ENCODE data around the gene MICAL3. TPM values are rescaled to one million over a fixed set of nuclear protein-coding genes. Genes with fewer than 3 reads are reported as not detected.
A peak's percentile ranks its signal among the peaks of the same experiment; 100 is the strongest.

The MICAL3 gene
- total and polyA plus RNA-seq, 5 experiments from 2014 or later, result 0.90 to 27.3 (median 1.3) TPM

DNA sequence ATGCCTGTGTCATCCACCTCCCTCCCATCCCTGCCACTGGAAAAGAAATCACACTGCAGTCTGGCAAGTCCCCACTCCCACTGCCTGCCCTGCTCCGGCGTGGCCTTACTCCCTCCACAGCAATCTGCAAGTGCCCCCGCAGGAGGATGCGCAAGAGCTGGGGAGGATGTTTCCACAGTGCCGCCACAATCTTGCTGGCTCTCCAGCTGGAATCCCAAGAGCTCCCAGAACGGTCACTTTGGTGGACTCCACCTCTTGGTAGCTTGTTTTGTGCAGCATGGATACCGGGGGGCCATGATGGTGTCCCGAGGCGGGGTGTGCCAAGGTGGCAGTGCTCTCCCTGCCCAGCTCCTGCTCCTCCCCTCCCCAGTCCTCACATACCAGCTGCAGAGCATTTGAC lies 76.3 kb downstream of the MICAL3 start:
- H3K27ac Mint-ChIP-seq, result peak overlapping the region in 1 of 10 donors; percentile 51
- no peak for ATAC-seq
- H3K4me1 Mint-ChIP-seq, result peaks cover 12 to 41% (median 21%) of the 10 kb centered on the region in 4 donors

DNA sequence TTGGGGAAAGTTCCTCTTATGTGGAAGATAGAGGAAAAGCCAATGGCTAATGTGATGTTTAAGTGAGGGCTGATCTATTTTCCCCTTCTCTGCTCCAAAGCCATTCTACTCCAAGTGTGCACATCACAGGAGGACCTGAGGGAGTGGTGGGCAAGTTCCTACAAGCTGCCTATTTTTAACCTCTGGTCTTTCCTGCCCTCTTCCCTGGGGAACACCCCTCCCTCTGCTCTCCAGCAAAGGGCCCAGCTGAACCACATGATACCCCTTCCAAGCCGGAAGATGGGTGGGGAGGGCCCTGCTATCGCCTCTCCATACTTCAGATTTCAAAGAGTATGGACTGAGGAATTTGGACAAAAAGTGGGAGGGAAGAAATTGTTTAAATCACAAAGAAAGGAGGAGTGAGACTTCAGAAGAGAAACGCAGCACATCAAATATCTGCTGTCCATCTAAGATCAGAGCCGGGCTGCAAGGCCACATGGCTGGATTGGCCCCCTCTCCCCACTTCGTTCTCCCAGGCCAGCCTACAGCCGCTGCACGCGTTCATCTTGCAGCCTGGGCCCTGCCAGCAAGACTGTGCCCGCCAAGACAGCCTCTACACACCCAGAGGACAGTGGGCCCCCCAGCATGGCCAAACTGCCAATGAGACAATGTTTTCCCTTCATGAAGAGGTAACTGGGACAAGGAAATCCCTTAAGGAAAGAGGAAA lies 77.5 kb downstream of the MICAL3 start:
- ATAC-seq (no peak), DNase-seq (no peak)
- Mint-ChIP-seq H3K4me1 (peaks cover 6 to 44% (median 22%) of the 10 kb centered on the region in 4 donors), H3K9me3 (no peaks in the 10 kb centered on the region), H3K4me3 (no peak overlapping the region), H3K36me3 (peaks cover 0 to 4% (median 0%) of the 10 kb centered on the region in 3 donors), H3K27ac (peak overlapping the region in 1 of 10 donors; percentile 43), H3K27me3 (no peaks in the 10 kb centered on the region)
- POLR2A ChIA-PET, result no interaction called here

More for the DNA sequence above, 76.3 kb downstream of the MICAL3 start:
- Mint-ChIP-seq H3K9me3 (no peaks in the 10 kb centered on the region), H3K4me3 (no peak overlapping the region), H3K27me3 (no peaks in the 10 kb centered on the region), H3K36me3 (peaks cover 0 to 4% (median 0%) of the 10 kb centered on the region in 3 donors)
- POLR2A ChIA-PET, result no interaction called here
- no peak for DNase-seq

GRCh38 chr22:17945888-17946648 lies 78.3 kb downstream of the MICAL3 start:
- POLR2A ChIA-PET, result no interaction called here
- Mint-ChIP-seq H3K4me1 (peaks cover 8 to 45% (median 22%) of the 10 kb centered on the region in 4 donors), H3K27me3 (no peaks in the 10 kb centered on the region), H3K36me3 (peaks cover 0 to 4% (median 2%) of the 10 kb centered on the region in 3 donors), H3K4me3 (no peak overlapping the region), H3K9me3 (no peaks in the 10 kb centered on the region), H3K27ac (peak overlapping the region in 1 of 10 donors; percentile 36)
- ATAC-seq, result no peak
- DNase-seq, result no peak

DNA sequence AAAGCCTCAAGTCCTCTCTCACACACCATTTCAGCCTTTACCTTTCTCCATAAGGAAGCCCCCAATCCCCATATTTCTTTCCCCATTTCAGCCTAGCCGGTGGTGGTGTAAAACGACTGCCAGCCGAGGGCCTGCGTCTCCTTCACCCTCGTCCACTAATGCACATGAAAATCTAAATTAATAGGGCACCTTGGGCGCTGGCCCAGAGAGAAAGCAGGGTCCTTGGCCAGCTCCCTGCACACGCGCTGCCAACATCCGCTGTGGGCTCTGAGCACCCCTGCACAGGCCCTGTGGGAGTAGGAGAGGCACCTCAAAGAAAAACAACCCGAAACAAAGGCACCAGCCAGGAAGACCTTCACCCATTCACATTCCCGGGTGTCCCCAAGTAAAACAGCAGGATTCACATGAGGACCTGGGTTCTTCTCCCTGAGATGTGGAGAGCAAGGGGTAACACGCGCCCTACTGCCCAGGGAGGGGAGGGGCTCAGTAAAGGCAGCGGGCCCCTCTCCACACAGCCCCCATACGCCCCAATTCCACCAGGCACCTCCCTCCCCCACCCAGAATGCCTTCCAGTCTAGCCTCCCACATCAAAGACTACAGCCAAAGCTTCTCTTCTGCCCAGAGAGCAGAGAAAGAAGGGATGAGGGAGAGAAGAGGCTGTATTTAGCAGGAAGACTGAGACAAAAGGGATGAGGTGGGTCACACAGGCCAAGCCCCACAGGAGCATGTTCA lies 79.0 kb downstream of the MICAL3 start:
- Mint-ChIP-seq H3K27me3 (no peaks in the 10 kb centered on the region), H3K9me3 (no peaks in the 10 kb centered on the region), H3K36me3 (peaks cover 0 to 4% (median 2%) of the 10 kb centered on the region in 3 donors), H3K27ac (peak overlapping the region in 1 of 10 donors; percentile 29), H3K4me3 (no peak overlapping the region), H3K4me1 (peaks cover 12 to 47% (median 21%) of the 10 kb centered on the region in 4 donors)
- ATAC-seq (no peak), DNase-seq (no peak)
- POLR2A ChIA-PET, result no interaction called here

- Mint-ChIP-seq H3K27ac (peak overlapping the region in 1 of 10 donors; percentile 60), H3K27me3 (no peaks in the 10 kb centered on the region), H3K36me3 (peaks cover 0 to 2% (median 0%) of the 10 kb centered on the region in 3 donors), H3K4me1 (peaks cover 12 to 52% (median 22%) of the 10 kb centered on the region in 4 donors), H3K4me3 (no peak overlapping the region), H3K9me3 (no peaks in the 10 kb centered on the region)
- ATAC-seq (no peak), DNase-seq (no peak)
- POLR2A ChIA-PET, result no interaction called here
These were observed 80.1 kb downstream of the MICAL3 start for GRCh38 chr22:17944256-17944655.

DNA sequence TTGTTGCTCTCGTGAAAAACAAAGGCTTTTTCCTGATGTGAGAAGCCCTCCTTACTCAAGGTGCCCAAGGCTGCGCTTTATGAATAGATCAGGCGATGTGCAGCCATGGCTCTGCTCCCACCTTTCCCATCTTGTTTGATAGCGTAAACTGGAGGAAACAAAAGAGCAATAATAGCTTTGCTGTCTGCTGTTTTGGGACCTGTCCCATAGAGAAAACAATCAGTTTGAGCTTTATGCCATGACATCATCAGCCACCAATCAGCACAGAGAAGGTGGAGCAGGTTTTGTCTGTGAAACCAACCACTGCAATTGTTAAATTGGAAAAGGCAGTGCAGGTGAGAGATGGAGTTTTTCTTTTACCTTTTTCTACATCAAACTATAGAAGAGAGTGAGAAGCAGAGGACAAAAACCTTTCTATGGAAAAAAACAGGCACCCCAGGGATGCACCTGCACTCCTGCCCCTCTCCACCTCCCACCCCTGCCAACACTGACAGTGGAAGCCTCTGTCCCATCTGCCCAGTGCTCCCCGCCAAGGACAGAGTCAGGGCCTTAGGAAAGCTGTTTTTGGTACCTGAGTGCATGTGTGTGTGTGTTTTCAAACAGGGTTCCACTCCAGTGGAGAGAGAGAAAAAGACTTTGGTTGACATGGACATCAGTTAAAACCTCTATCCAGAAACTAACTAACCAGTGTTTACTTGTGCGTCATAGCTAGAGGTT lies 80.7 kb downstream of the MICAL3 start:
- H3K4me1 Mint-ChIP-seq, result peaks cover 12 to 54% (median 22%) of the 10 kb centered on the region in 4 donors
- ATAC-seq, result no peak
- H3K36me3 Mint-ChIP-seq, result peaks cover 0 to 2% (median 0%) of the 10 kb centered on the region in 3 donors
- H3K9me3 Mint-ChIP-seq, result no peaks in the 10 kb centered on the region
- POLR2A ChIA-PET, result interaction anchor here (0.5 kb wide), 1 partner anchor 53 kb away, joined by 3 read pairs; no protein-coding TSS in a partner anchor
- peak overlapping the region in 1 of 10 donors; percentile 32 for H3K27ac Mint-ChIP-seq
- H3K4me3 Mint-ChIP-seq, result no peak overlapping the region
- no peak for DNase-seq
- H3K27me3 Mint-ChIP-seq, result no peaks in the 10 kb centered on the region

DNA sequence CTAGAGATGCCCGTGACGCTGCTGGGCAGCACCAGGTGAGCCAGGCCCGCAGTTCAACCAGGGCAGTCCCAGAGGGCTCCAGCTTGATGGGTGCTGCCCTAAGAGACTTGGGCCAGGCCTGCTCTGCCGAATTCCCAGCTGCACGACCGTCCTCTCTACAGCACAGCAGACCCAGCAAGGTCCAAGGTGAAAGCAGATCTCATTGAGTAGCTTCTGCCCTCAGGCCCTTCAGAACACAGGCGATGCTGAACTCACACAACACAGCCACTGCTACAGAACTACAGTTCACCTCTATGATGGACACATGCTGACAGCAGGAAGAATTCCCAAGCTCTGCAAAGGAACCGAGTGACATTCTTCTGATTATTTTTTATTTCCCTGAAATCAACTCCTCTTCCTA lies 81.6 kb downstream of the MICAL3 start:
- H3K4me3 Mint-ChIP-seq, result no peak overlapping the region
- ATAC-seq (no peak), DNase-seq (no peak)
- H3K4me1 Mint-ChIP-seq, result peaks cover 12 to 60% (median 20%) of the 10 kb centered on the region in 4 donors
- no peaks in the 10 kb centered on the region for H3K9me3 Mint-ChIP-seq
- POLR2A ChIA-PET, result interaction anchor here (0.5 kb wide), 1 partner anchor 54 kb away, joined by 3 read pairs; no protein-coding TSS in a partner anchor
- H3K27me3 Mint-ChIP-seq, result no peaks in the 10 kb centered on the region
- peaks cover 0 to 2% (median 0%) of the 10 kb centered on the region in 3 donors for H3K36me3 Mint-ChIP-seq
- no peak overlapping the region for H3K27ac Mint-ChIP-seq

- ATAC-seq (no peak), DNase-seq (no peak)
- H3K9me3 Mint-ChIP-seq, result no peaks in the 10 kb centered on the region
- no peak overlapping the region for H3K4me3 Mint-ChIP-seq
- H3K4me1 Mint-ChIP-seq, result peaks cover 12 to 51% (median 18%) of the 10 kb centered on the region in 4 donors
- peaks cover 0 to 5% (median 0%) of the 10 kb centered on the region in 3 donors for H3K36me3 Mint-ChIP-seq
- H3K27me3 Mint-ChIP-seq, result no peaks in the 10 kb centered on the region
- POLR2A ChIA-PET, result no interaction called here
- H3K27ac Mint-ChIP-seq, result no peak overlapping the region
These were observed 82.6 kb downstream of the MICAL3 start for GRCh38 chr22:17941471-17942406.

DNA sequence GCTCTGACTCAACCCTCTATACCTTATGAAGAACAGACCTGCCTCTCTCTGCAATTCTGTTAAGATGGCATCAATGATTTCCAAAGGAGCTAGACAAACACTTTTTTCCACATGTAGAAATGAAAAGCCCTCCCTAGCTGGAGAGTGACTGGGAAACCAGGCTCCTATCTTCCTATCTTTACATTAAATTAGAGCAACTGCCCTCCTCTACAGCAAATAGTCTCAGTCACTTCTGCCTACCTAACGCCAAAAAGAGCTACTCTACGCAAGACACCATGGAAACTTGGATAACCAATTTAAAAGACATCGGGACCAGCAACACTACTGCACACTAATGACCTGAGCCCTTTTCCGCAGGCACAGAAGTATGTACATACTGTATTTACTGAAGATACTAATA lies 84.8 kb downstream of the MICAL3 start:
- POLR2A ChIA-PET, result no interaction called here
- ATAC-seq, result no peak
- no peak for DNase-seq
- H3K27me3 Mint-ChIP-seq, result peaks cover 0 to 2% (median 0%) of the 10 kb centered on the region in 5 donors
- H3K9me3 Mint-ChIP-seq, result no peaks in the 10 kb centered on the region
- H3K4me3 Mint-ChIP-seq, result no peak overlapping the region
- H3K27ac Mint-ChIP-seq, result no peak overlapping the region
- peaks cover 8 to 48% (median 16%) of the 10 kb centered on the region in 4 donors for H3K4me1 Mint-ChIP-seq
- H3K36me3 Mint-ChIP-seq, result peaks cover 0 to 5% (median 0%) of the 10 kb centered on the region in 3 donors

DNA sequence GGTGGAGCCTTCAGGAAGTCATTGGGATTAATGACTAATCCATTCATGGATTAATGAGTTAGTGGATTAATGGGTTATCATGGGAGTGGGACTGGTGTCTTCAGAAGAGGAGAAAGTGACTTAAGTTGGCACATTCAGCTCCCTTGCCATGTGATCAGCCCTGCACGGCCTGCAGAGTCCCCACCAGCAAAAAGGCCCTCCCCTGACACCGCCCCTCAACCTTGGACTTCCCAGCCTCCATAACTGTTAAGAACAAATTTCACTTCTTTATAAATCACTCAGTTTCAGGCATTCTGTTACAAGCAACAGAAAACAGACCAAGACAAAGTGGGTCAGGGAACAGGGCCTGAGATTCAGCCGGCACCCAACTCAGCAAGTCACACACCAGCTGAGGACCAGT lies 85.3 kb downstream of the MICAL3 start:
- Mint-ChIP-seq H3K36me3 (peaks cover 0 to 5% (median 0%) of the 10 kb centered on the region in 3 donors), H3K9me3 (no peaks in the 10 kb centered on the region), H3K4me3 (no peak overlapping the region), H3K27me3 (peaks cover 0 to 2% (median 0%) of the 10 kb centered on the region in 5 donors), H3K27ac (no peak overlapping the region), H3K4me1 (peaks cover 8 to 50% (median 19%) of the 10 kb centered on the region in 4 donors)
- no peak for DNase-seq
- POLR2A ChIA-PET, result no interaction called here
- no peak for ATAC-seq

DNA sequence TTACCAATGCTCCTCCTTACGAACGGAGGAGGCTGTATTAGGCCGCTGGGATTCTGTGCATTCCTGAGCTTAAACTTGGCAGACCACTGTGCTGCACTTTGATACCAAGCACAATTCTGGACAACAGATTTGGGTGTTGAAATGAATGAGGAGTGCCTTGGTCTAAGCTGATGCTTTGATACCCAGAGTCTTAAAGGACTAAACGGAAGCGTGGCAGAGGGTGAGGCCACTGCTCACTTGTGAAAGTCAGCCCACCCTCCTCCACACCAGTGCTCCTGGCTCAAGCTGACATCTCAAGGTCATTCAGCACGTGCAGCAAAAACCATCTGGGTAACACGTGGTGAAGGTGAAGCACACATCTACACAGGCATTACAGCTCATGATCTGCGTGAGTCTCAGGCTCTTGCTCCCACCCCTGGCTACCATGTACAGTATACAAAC lies 85.9 kb downstream of the MICAL3 start:
- Mint-ChIP-seq H3K9me3 (no peaks in the 10 kb centered on the region), H3K27me3 (peaks cover 0 to 2% (median 0%) of the 10 kb centered on the region in 5 donors), H3K27ac (no peak overlapping the region), H3K4me1 (peaks cover 8 to 53% (median 17%) of the 10 kb centered on the region in 4 donors), H3K4me3 (no peak overlapping the region), H3K36me3 (peaks cover 0 to 5% (median 0%) of the 10 kb centered on the region in 3 donors)
- POLR2A ChIA-PET, result no interaction called here
- ATAC-seq, result no peak
- DNase-seq, result no peak
